Smooth muscle cell (in vitro differentiated cells): Measurements from ENCODE around the gene KCNG4. TPM values are rescaled to one million over a fixed set of nuclear protein-coding genes. Genes with fewer than 3 reads are reported as not detected.

Source experiments
- DNase-seq: peaks from one replicate; lab custom pipeline; 2025; ENCODE audit not compliant: unreplicated experiment; lab: John Stamatoyannopoulos, UW
- H2AFZ ChIP-seq: fragments of 200-600 bp; sonication (generic); 2 replicates; pipeline ENCODE4 v1.6.0; 2016; ENCODE audit warnings: antibody characterized with exemption, low read depth, mild to moderate bottlenecking
- H3F3A ChIP-seq: fragments of 200-600 bp; sonication (generic); 2 replicates; pipeline ENCODE4 v1.6.0; 2017; ENCODE audit warnings: antibody characterized with exemption, low read depth
- H3K27ac ChIP-seq: fragments of 200-600 bp; sonication (generic); 2 replicates; pipeline ENCODE4 v1.5.1; 2016; ENCODE audit warnings: low read depth, mild to moderate bottlenecking
- H3K27me3 ChIP-seq: fragments of 200-600 bp; sonication (generic); 2 replicates; pipeline ENCODE4 v1.6.1; 2016; ENCODE audit warnings: low read depth, mild to moderate bottlenecking
- H3K36me3 ChIP-seq: fragments of 200-600 bp; sonication (generic); 2 replicates; pipeline ENCODE4 v1.5.1; 2016; ENCODE audit warnings: low read depth
- H3K4me1 ChIP-seq: fragments of 200-600 bp; sonication (generic); 2 replicates; pipeline ENCODE4 v1.5.1; 2016; ENCODE audit warnings: low read depth
- H3K4me2 ChIP-seq: fragments of 200-600 bp; sonication (generic); 2 replicates; pipeline ENCODE4 v1.6.0; 2016; ENCODE audit warnings: mild to moderate bottlenecking
- H3K4me3 ChIP-seq: fragments of 200-600 bp; sonication (generic); 2 replicates; pipeline ENCODE4 v1.5.1; 2016; ENCODE audit warnings: mild to moderate bottlenecking
- H3K79me2 ChIP-seq: fragments of 200-600 bp; sonication (generic); 2 replicates; pipeline ENCODE4 v1.6.0; 2016; ENCODE audit warnings: low read depth, mild to moderate bottlenecking
- H3K9ac ChIP-seq: fragments of 200-600 bp; sonication (generic); 2 replicates; pipeline ENCODE4 v1.6.0; 2016; ENCODE audit warnings: low read depth
- H3K9me3 ChIP-seq: fragments of 200-600 bp; sonication (generic); replicated peaks from 2 replicates; pipeline ENCODE4 v1.5.1; 2016; ENCODE audit warnings: low read depth
- H4K20me1 ChIP-seq: fragments of 200-600 bp; sonication (generic); 2 replicates; pipeline ENCODE4 v1.6.0; 2016; ENCODE audit warnings: low read depth
- CTCF ChIP-seq: fragments of 200-600 bp; sonication (generic); IDR thresholded peaks from 2 replicates; pipeline ENCODE4 v1.5.1; 2017; ENCODE audit warnings: borderline replicate concordance, mild to moderate bottlenecking, antibody characterized with exemption; ENCODE audit not compliant: insufficient read depth, poor library complexity, severe bottlenecking
- WGBS: methylation state at CpG from one replicate; pipeline ENCODE4 v1.1.7; 2016; ENCODE audit warnings: low lambda C conversion rate; 5-methylcytosine and 5-hydroxymethylcytosine counted together
- polyA plus RNA-seq: library from polyadenylated mRNA; unstranded; fragments of >200 nt; fragmentation: Nextera tagmentation; extraction: Ambion mirVana; gene quantifications from 2 replicates; pipeline ENCODE4 v1.2.1, GENCODE V29; 2016
- total RNA-seq: library from RNA; depleted of rRNA; stranded (reverse); fragments of >200 nt; gene quantifications from 2 replicates; pipeline ENCODE4 v1.2.3, GENCODE V29; 2014

Gene KCNG4
- total and polyA plus RNA-seq, 2 experiments from 2014 or later: not detected

- Histone ChIP-seq H3K4me2 (no peak overlapping the region), H3F3A (no peaks in the 10 kb centered on the region), H3K9me3 (no peaks in the 10 kb centered on the region), H3K27ac (no peak overlapping the region), H3K79me2 (no peaks in the 10 kb centered on the region), H3K9ac (no peak overlapping the region), H3K27me3 (no peaks in the 10 kb centered on the region), H2AFZ (no peak overlapping the region), H3K4me1 (no peaks in the 10 kb centered on the region), H4K20me1 (no peaks in the 10 kb centered on the region), H3K36me3 (no peaks in the 10 kb centered on the region), H3K4me3 (no peak overlapping the region)
- DNase-seq: no peak
- WGBS: 82% methylated on average over 15 of the region's 16 CpGs
- TF ChIP-seq CTCF: no peak
Measured at GRCh38 chr16:84196727-84197394, 43.0 kb downstream of the KCNG4 start.

GRCh38 chr16:84196101-84196500, 43.7 kb downstream of the KCNG4 start:
- no peaks in the 10 kb centered on the region for H3K36me3 ChIP-seq
- no peak overlapping the region for H2AFZ ChIP-seq
- 94% methylated on average over 14 of the region's 16 CpGs for WGBS
- no peak for DNase-seq
- H3K9me3 ChIP-seq: no peaks in the 10 kb centered on the region
- H3K4me3 ChIP-seq: no peak overlapping the region
- no peak overlapping the region for H3K4me2 ChIP-seq
- H3K27ac ChIP-seq: no peak overlapping the region
- H3F3A ChIP-seq: no peaks in the 10 kb centered on the region
- no peak for TF ChIP-seq CTCF
- no peaks in the 10 kb centered on the region for H3K4me1 ChIP-seq
- H3K79me2 ChIP-seq: no peaks in the 10 kb centered on the region
- no peaks in the 10 kb centered on the region for H3K27me3 ChIP-seq
- no peaks in the 10 kb centered on the region for H4K20me1 ChIP-seq
- no peak overlapping the region for H3K9ac ChIP-seq

- Histone ChIP-seq H3K27me3 (no peaks in the 10 kb centered on the region), H3K36me3 (no peaks in the 10 kb centered on the region), H3K9me3 (no peaks in the 10 kb centered on the region), H2AFZ (no peak overlapping the region), H3K27ac (no peak overlapping the region), H3K79me2 (no peaks in the 10 kb centered on the region), H3F3A (no peaks in the 10 kb centered on the region), H3K4me2 (no peak overlapping the region), H4K20me1 (no peaks in the 10 kb centered on the region), H3K4me1 (no peaks in the 10 kb centered on the region), H3K9ac (no peak overlapping the region), H3K4me3 (no peak overlapping the region)
- no peak for TF ChIP-seq CTCF
- DNase-seq: no peak
- 90% methylated on average over 30 of the region's 38 CpGs for WGBS
Measured at GRCh38 chr16:84195201-84196093, 44.4 kb downstream of the KCNG4 start.
